ENCODE results near the gene DCTN1.
"Not testable (repeated sequence)": the region's sequence is repeated elsewhere in the genome, so short reads cannot be mapped to it uniquely, and the experiment has no call there.

Gene DCTN1

GRCh38 chr2:74379851-74380789 is at the start of gene DCTN1:
TSS of gene DCTN1 (minus strand) at chr2:74380311. CDS start at chr2:74380037, 274 bp downstream.
- no peak for DNase-seq (ENCODE audit: low read depth in 2 of 2, low spot score in 1 of 2)

- no peak for DNase-seq (ENCODE audit: low read depth in 2 of 2, low spot score in 1 of 2)
Measured at GRCh38 chr2:74428675-74429074, 48.6 kb upstream of the DCTN1 start.

- no peak for DNase-seq (ENCODE audit: low read depth in 2 of 2, low spot score in 1 of 2)
Measured at GRCh38 chr2:74427551-74427950, 47.4 kb upstream of the DCTN1 start.

GRCh38 chr2:74426181-74426758 is 46.2 kb upstream of the DCTN1 start:
- no peak for DNase-seq (ENCODE audit: low read depth in 2 of 2, low spot score in 1 of 2)

GRCh38 chr2:74425523-74425922 is 45.4 kb upstream of the DCTN1 start:
- DNase-seq (ENCODE audit: low read depth in 2 of 2, low spot score in 1 of 2): no peak

GRCh38 chr2:74424995-74425406 is 44.9 kb upstream of the DCTN1 start:
- no peak for DNase-seq (ENCODE audit: low read depth in 2 of 2, low spot score in 1 of 2)

- no peak for DNase-seq (ENCODE audit: low read depth in 2 of 2, low spot score in 1 of 2)
Measured at GRCh38 chr2:74424139-74424992, 44.3 kb upstream of the DCTN1 start.

GRCh38 chr2:74423231-74424095 is 43.4 kb upstream of the DCTN1 start:
- no peak for DNase-seq (ENCODE audit: low read depth in 2 of 2, low spot score in 1 of 2)

- peak; percentile 73 to 89 for DNase-seq (ENCODE audit: low read depth in 2 of 2, low spot score in 1 of 2)
Measured at GRCh38 chr2:74421221-74421870, 41.2 kb upstream of the DCTN1 start, which contains the start of the genes C2orf81 and WDR54. TSS of gene C2orf81 (minus strand) at chr2:74421619. CDS start at chr2:74421560, 59 bp downstream. TSS of gene WDR54 (plus strand) at chr2:74421730. CDS start at chr2:74422154, 424 bp downstream.

- not testable (repeated sequence) for DNase-seq (ENCODE audit: low read depth in 2 of 2, low spot score in 1 of 2)
Measured at GRCh38 chr2:74420443-74421103, 40.5 kb upstream of the DCTN1 start.

GRCh38 chr2:74420006-74420405 is 39.9 kb upstream of the DCTN1 start:
- DNase-seq (ENCODE audit: low read depth in 2 of 2, low spot score in 1 of 2): no peak

- no peak for DNase-seq (ENCODE audit: low read depth in 2 of 2, low spot score in 1 of 2)
Measured at GRCh38 chr2:74419345-74419744, 39.2 kb upstream of the DCTN1 start.

GRCh38 chr2:74418312-74418711 is 38.2 kb upstream of the DCTN1 start:
- no peak for DNase-seq (ENCODE audit: low read depth in 2 of 2, low spot score in 1 of 2)

GRCh38 chr2:74417763-74418162 is 37.7 kb upstream of the DCTN1 start:
- no peak for DNase-seq (ENCODE audit: low read depth in 2 of 2, low spot score in 1 of 2)

GRCh38 chr2:74417197-74417596 is 37.1 kb upstream of the DCTN1 start:
- no peak for DNase-seq (ENCODE audit: low read depth in 2 of 2, low spot score in 1 of 2)

GRCh38 chr2:74416778-74417177 is 36.7 kb upstream of the DCTN1 start:
- no peak for DNase-seq (ENCODE audit: low read depth in 2 of 2, low spot score in 1 of 2)

GRCh38 chr2:74415762-74416395 is 35.8 kb upstream of the DCTN1 start:
- DNase-seq (ENCODE audit: low read depth in 2 of 2, low spot score in 1 of 2): no peak

- DNase-seq (ENCODE audit: low read depth in 2 of 2, low spot score in 1 of 2): no peak
Measured at GRCh38 chr2:74414881-74415761, 35.0 kb upstream of the DCTN1 start.
